Neuron (in vitro differentiated cells): ENCODE data around the gene CST7.

ENCODE experiments used
- H2AFZ ChIP-seq: one replicate; pipeline ENCODE4 v1.6.1; 2013; ENCODE audit warnings: low read depth, mild to moderate bottlenecking, inconsistent platforms, low read length, moderate library complexity
- H3K27me3 ChIP-seq: one replicate; pipeline ENCODE4 v1.6.1; 2013; ENCODE audit warnings: low read length; ENCODE audit not compliant: insufficient read depth
- H3K36me3 ChIP-seq: one replicate; pipeline ENCODE4 v1.6.1; 2013; ENCODE audit warnings: low read length; ENCODE audit not compliant: insufficient read depth
- H3K4me1 ChIP-seq: one replicate; pipeline ENCODE4 v1.6.1; 2013; ENCODE audit warnings: low read length; ENCODE audit not compliant: insufficient read depth
- H3K4me3 ChIP-seq: 2 replicates; pipeline ENCODE4 v1.5.1; 2013; ENCODE audit warnings: mild to moderate bottlenecking, low read length, moderate library complexity
- H3K9me3 ChIP-seq: one replicate; pipeline ENCODE4 v1.6.1; 2013; ENCODE audit warnings: low read length

The CST7 gene

DNA sequence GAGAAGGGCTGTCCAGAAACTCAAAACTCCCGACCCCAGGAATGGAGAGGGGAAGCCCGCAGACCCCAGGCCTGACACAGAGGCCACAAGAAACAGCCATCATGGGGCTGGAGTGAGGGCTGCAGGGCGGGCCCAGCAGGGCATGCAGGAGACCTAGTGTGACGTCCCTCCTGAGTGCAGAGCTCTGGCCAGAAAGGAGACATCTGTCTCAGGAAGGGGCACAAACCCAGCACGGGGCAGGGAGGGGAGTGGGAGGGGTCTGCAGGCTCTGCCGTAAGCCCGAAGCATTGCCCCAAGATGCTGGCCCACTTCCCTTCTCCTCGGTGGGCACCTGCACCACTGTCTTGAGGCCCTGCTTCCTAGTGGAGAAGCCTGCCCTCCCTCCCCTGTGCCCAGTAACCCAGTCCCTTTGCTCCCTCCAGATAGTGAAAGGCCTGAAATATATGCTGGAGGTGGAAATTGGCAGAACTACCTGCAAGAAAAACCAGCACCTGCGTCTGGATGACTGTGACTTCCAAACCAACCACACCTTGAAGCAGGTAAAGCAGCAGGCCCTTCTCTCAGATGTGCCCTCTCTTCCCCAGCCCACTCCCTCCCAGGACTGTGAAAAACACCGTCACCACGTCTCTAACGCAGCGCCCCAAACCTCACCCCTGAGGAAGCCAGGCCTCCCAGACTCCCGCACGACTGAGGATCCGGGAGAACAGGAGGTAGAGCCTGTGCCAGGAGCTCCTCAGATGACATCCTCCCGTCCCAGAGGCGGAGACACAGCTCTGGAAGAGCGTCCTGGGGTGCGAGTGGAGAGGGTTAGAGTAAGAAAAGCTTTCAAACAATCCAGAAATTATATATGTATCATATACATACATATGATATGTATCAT is 9.7 kb downstream of the CST7 start:
- H3K36me3 ChIP-seq: peaks cover 38% of the 10 kb centered on the region
- H2AFZ ChIP-seq: no peak overlapping the region
- H3K4me1 ChIP-seq: no peaks in the 10 kb centered on the region
- no peaks in the 10 kb centered on the region for H3K9me3 ChIP-seq
- no peaks in the 10 kb centered on the region for H3K27me3 ChIP-seq
- no peak overlapping the region for H3K4me3 ChIP-seq

DNA sequence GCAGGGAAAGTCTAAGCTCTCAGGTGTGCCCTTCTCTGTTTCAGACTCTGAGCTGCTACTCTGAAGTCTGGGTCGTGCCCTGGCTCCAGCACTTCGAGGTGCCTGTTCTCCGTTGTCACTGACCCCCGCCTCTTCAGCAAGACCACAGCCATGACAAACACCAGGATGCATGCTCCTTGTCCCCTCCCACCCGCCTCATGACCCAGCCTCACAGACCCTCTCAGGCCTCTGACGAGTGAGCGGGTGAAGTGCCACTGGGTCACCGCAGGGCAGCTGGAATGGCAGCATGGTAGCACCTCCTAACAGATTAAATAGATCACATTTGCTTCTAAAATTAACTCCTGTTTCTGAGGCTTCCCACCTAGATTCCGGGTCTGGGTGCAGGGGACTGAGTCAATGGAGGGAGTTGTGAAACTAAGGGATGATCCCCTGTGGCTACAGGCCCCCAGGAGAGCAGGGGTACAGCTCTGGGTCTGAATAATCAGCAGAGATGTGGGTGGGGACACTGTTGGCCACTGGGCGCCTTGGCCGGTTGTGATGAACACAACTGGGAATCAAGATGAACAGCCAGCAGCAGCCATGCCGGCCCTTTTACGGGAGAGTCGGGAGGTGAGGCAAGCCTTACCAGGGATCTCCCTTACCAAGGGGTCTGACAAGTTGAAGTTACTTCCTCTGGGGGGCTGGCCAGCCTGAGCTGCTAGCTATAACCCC is 10.7 kb downstream of the CST7 start:
- peaks cover 44% of the 10 kb centered on the region for H3K36me3 ChIP-seq
- H3K27me3 ChIP-seq: no peaks in the 10 kb centered on the region
- no peak overlapping the region for H3K4me3 ChIP-seq
- H3K4me1 ChIP-seq: no peaks in the 10 kb centered on the region
- no peak overlapping the region for H2AFZ ChIP-seq
- H3K9me3 ChIP-seq: no peaks in the 10 kb centered on the region

DNA sequence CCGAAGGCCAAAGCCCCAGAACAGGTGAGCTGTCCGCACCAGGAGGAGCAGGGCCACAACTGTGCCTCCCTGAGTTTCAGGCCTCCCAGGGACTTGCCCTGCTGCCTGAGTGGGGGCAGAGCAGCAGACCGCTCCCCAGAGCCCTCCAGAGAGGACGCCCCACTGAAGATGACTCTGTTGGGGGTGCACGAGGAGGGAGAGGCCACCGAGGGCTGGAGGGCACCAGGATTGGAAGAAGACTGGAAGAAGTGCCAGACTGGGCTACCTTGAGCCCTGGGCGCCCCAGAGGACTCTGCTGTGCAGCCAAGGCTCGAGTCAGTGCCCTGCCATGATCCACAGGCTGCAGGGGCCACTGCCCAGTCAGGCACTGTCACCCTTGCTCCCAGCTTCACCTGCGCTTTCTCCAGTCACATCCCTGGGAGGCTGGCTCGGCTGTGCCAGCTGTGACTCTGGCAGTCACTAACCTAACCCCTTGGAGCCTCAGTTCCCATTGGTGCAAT is 11.3 kb downstream of the CST7 start:
- Histone ChIP-seq H3K4me1 (no peaks in the 10 kb centered on the region), H3K36me3 (peaks cover 48% of the 10 kb centered on the region), H2AFZ (no peak overlapping the region), H3K4me3 (no peak overlapping the region), H3K27me3 (no peaks in the 10 kb centered on the region), H3K9me3 (no peaks in the 10 kb centered on the region)

DNA sequence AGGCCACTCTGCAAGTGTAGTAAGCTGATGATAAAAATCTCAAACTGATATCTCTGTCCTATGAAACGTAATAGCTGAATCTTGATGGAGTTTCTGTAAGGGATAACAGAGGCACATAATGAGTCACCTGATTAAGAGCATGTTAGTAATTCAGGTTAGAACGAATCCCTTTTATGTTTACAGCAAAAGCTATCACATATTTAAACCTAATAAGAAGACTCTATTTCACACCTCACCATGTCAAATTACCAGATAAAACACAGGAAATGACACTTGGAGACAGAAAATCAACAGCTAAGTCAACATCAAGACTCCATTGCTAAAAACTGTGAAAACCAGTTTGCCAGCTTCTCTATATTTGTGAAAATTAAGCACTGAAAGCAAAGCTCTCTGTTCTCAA is 11.8 kb downstream of the CST7 start:
- no peaks in the 10 kb centered on the region for H3K9me3 ChIP-seq
- no peak overlapping the region for H3K4me3 ChIP-seq
- no peaks in the 10 kb centered on the region for H3K27me3 ChIP-seq
- no peak overlapping the region for H2AFZ ChIP-seq
- peaks cover 53% of the 10 kb centered on the region for H3K36me3 ChIP-seq
- no peaks in the 10 kb centered on the region for H3K4me1 ChIP-seq

DNA sequence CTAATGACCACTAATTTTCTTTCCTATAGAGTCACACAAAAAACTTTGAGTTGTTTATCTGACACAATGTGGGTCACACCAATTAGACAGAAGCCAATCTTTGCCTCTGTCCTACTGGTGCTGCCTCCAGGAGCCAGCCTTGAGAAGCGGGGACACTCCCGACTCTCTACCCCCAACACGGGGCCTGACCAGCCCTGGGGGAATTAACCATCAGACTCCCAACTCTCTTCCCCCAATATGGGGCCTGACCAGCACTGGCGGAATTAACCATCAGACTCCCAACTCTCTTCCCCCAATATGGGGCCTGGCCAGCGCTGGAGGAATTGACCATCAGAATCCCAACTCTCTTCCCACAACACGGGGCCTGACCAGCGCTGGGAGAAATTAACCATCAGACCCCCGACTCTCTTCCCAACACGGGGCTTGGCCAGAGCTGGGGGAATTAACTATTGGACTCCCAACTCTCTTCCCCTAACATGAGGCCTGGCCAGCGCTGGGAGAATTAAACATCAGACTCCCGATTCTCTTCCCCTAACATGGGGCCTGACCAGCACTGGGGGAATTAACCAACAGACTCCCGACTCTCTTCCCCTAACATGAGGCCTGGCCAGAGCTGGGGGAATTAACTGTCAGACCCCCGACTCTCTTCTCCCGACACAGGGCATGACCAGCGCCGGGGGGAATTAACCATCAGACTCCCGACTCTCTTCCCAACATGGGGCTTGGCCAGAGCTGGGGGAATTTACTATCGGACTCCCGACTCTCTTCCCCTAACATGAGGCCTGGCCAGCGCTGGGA is 12.5 kb downstream of the CST7 start:
- H3K4me3 ChIP-seq: no peak overlapping the region
- H3K36me3 ChIP-seq: peaks cover 57% of the 10 kb centered on the region
- H3K27me3 ChIP-seq: no peaks in the 10 kb centered on the region
- H3K9me3 ChIP-seq: no peaks in the 10 kb centered on the region
- H2AFZ ChIP-seq: no peak overlapping the region
- no peaks in the 10 kb centered on the region for H3K4me1 ChIP-seq

DNA sequence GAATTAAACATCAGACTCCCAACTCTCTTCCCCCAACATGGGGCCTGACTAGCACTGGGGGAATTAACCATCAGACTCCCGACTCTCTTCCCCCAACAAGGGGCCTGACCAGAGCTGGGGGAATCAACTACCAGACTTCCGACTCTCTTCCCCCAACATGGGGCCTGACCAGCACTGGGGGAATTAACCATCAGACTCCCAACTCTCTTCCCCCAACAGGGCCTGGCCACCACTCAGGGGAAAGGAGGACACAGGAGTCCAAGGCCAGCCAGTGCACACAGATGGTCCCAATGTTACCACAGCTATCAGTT is 13.1 kb downstream of the CST7 start:
- Histone ChIP-seq H3K4me1 (no peaks in the 10 kb centered on the region), H3K4me3 (no peak overlapping the region), H3K9me3 (no peaks in the 10 kb centered on the region), H2AFZ (no peak overlapping the region), H3K27me3 (no peaks in the 10 kb centered on the region), H3K36me3 (peaks cover 57% of the 10 kb centered on the region)

DNA sequence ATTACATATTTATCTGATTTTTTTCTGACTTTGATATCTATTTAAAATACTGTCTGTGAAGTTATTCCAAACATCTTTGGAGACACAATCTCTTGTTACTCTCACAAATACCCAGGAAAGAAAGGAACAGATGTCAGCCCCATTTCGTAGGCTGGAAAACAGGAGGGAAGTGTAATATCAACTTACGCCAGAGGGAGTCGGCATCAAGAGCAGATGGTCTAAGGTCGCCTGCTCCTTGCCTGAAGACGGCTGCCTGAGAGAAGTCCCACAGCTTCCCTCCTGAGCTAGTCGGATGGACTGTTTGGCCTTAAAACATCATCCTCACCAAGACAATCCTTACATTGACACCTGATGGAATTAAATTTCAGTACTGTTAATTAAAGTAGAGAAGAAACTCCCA is 13.4 kb downstream of the CST7 start:
- peaks cover 61% of the 10 kb centered on the region for H3K36me3 ChIP-seq
- H3K4me3 ChIP-seq: no peak overlapping the region
- H3K9me3 ChIP-seq: no peaks in the 10 kb centered on the region
- no peaks in the 10 kb centered on the region for H3K27me3 ChIP-seq
- H3K4me1 ChIP-seq: no peaks in the 10 kb centered on the region
- H2AFZ ChIP-seq: no peak overlapping the region

DNA sequence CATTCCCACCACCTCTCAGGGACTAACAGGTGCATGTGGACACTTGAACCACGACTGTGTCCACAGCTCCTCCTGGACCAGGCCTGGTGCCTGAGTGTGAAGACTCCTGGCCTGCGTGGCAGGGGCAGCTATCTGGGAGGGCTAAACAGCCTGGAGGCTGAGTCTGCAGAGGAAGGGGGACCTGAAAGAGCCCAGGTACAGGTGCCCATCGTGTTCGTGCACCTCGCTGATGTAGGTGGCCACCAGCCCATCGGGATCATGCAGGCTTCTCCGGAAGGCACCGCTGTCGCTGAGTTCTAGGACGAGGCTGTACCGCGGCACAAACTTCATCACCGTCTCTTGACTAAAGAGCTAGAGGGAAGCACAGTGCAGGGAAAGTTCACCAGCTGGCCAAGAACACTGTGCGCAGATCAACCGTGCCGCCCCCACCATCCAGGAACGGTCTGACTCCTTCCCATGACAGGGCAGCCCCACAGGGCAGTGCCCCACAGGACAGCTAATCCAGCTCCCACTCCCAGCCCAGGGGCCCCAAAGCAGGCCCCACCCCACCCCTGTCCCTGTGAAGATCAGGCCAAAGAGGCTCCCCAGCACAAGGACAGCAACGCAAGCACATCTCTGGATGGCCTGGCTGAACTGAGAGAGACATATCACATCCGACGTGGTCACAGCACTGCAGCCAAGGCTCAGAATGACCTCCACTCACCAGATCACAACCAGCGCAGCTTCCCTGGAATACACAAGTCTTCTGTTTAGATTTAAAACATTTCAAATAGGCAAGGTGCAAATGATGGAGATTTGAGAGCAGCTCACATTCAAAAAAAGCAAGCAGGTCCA is 14.8 kb downstream of the CST7 start:
- Histone ChIP-seq H2AFZ (no peak overlapping the region), H3K9me3 (no peaks in the 10 kb centered on the region), H3K4me1 (no peaks in the 10 kb centered on the region), H3K36me3 (peaks cover 68% of the 10 kb centered on the region), H3K27me3 (no peaks in the 10 kb centered on the region), H3K4me3 (no peak overlapping the region)

DNA sequence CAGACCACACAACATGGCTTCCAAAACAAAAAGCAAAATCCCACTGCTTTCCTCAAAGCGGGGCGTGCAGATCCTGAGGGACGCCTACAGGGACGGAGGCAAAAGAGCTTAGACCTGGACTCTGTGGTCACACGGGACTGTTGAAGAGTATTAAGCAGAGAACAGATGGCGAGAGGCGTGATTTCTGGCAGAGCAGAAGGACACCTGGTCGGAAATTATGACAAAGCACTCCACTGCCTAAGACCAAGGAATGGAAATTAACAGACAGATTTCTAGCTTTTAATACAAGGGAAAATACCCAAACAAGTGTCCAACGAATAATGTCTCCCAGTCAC is 15.4 kb downstream of the CST7 start:
- no peaks in the 10 kb centered on the region for H3K27me3 ChIP-seq
- no peak overlapping the region for H3K4me3 ChIP-seq
- H3K9me3 ChIP-seq: no peaks in the 10 kb centered on the region
- H2AFZ ChIP-seq: no peak overlapping the region
- peaks cover 68% of the 10 kb centered on the region for H3K36me3 ChIP-seq
- no peaks in the 10 kb centered on the region for H3K4me1 ChIP-seq

DNA sequence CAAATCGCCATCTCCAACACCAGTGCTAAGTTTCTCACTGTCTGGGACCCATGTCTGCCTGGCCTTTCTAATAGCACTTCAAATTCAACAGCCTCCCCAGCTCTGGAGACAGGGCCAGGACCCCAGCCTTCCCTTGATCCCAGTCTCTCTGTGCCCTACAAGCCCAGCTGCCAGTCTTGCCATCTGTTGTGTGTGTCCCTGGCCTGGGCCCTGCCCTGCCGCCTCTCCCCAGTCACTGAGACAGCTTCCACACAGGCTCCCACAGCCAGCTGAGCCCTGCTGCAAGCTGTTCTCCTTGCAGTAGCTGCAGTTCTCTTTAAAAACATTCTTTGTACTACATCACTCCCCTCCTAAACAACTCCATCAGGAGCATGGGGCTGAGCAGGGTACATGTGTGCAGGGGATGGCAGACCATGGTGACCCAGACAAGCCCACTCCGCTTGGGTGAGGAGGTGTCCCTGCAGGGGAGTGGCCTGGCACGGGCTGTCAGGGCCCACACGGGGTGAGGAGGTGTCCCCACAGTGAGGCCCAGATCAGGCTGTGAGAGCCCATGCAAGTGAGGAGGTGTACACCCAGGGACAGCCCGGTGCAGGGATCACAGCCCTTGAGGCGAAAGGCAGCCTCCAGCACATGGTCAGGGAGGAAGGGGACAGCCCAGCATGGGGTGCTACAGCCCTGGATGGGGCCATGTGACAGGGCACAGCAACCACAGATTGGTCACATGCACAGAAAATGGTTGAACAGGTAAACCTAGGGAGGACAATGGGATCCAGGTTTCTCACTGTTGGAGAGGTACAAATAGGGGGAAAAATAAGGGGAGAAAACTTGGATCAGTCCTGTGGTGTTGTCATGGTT is 16.2 kb downstream of the CST7 start:
- Histone ChIP-seq H3K4me1 (no peaks in the 10 kb centered on the region), H2AFZ (no peak overlapping the region), H3K4me3 (no peak overlapping the region), H3K36me3 (peaks cover 71% of the 10 kb centered on the region), H3K27me3 (no peaks in the 10 kb centered on the region), H3K9me3 (no peaks in the 10 kb centered on the region)

DNA sequence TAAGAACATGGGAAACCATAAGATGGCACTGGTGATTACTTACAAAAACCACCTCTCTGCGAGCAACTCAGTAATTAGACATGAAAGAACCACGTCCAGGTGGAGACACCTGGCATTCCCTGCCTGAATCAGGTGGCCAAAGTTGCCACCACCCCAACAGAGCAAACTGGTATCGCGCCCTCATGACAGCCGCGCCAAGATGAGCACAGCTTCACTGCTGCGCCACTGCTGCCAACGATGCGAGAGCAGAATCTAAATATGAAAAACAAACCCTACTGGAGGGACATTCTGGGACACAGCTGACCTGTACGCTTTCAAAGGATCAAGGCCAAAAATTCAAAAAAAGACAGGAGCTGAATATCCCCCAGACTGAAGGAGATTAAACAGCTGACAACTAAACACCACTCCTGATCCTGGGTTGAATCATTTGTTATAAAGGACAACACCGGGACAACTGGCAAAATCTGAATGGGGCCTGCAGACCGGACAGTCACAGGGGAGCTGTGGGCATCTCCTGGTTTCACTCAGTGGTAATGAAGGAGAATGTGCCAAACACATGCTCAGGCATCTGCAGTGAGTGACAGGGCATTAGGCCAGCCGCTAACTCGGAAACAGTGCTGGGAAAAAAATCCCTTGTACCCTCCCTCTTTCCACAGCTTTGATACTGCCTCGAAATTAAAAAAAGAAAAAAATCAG is 17.4 kb downstream of the CST7 start:
- Histone ChIP-seq H3K36me3 (peaks cover 66% of the 10 kb centered on the region), H2AFZ (no peak overlapping the region), H3K27me3 (no peaks in the 10 kb centered on the region), H3K4me1 (no peaks in the 10 kb centered on the region), H3K4me3 (no peak overlapping the region), H3K9me3 (no peaks in the 10 kb centered on the region)
